HepG2 (cell line): ENCODE data around the gene WWP2.

Experiments used
- CTCF ChIP-seq: sonication (generic); formaldehyde crosslinking; IDR thresholded peaks from 2 replicates; pipeline ENCODE4 v1.5.0; 2020; ENCODE audit warnings: mild to moderate bottlenecking, missing genetic modification reagents, moderate library complexity
- EZH2 ChIP-seq: conservative IDR thresholded peaks from 2 replicates; pipeline ENCODE4 v1.6.1; 2012; ENCODE audit warnings: mild to moderate bottlenecking, low read depth, low read length, moderate library complexity
- GLMP ChIP-seq: sonication (generic); formaldehyde crosslinking; IDR thresholded peaks from 2 replicates; pipeline ENCODE4 v1.9.0; 2021; ENCODE audit warnings: missing genetic modification reagents, mild to moderate bottlenecking, borderline replicate concordance
- NR2F6 ChIP-seq, 2 experiments: IDR thresholded peaks; 2 replicates each; pipeline ENCODE4 v1.6.1; 2016; ENCODE audit warnings: antibody characterized with exemption in 1 of 2, mild to moderate bottlenecking in 1 of 2
- POLR2A ChIP-seq, 2 experiments: IDR thresholded peaks; 2 replicates each; pipeline ENCODE4 v1.6.1; 2011; ENCODE audit warnings: low read depth in 2 of 2, low read length in 2 of 2, mild to moderate bottlenecking in 1 of 2, moderate library complexity in 1 of 2; ENCODE audit not compliant: insufficient read depth in 1 of 2
- RBFOX2 ChIP-seq: fragments of 200-400 bp; formaldehyde crosslinking; IDR thresholded peaks from 2 replicates; pipeline ENCODE4 v1.6.1; 2017; ENCODE audit warnings: low read depth, mild to moderate bottlenecking, low read length
- RELA ChIP-seq: sonication (generic); formaldehyde crosslinking; IDR thresholded peaks from 2 replicates; pipeline ENCODE4 v1.4.0; 2020; ENCODE audit warnings: missing genetic modification reagents
- RNF2 ChIP-seq: fragments of 450-650 bp; conservative IDR thresholded peaks from 2 replicates; pipeline ENCODE4 v1.6.1; 2016; ENCODE audit warnings: low read depth

- no peak for TF ChIP-seq GLMP (CRISPR knock-in tag)
- no peak for TF ChIP-seq CTCF (CRISPR knock-in tag)
- TF ChIP-seq RNF2 = no peak
- TF ChIP-seq NR2F6 (IDR thresholded peaks at IDR 0.05) = no peak
- no peak for TF ChIP-seq NR2F6 (CRISPR knock-in tag; IDR thresholded peaks at IDR 0.05)
- no peak for TF ChIP-seq EZH2
- no peak for TF ChIP-seq RBFOX2
- TF ChIP-seq RELA (CRISPR knock-in tag) = no peak
- TF ChIP-seq POLR2A (IDR thresholded peaks at IDR 0.05; ENCODE audit: insufficient read depth in 1 of 2, low read depth in 2 of 2, low read length in 2 of 2) = no peak
These were observed 110.8 kb downstream of the WWP2 start for GRCh38 chr16:69872888-69873287.
